Measurements from ENCODE around the gene GUSB.

DNA sequence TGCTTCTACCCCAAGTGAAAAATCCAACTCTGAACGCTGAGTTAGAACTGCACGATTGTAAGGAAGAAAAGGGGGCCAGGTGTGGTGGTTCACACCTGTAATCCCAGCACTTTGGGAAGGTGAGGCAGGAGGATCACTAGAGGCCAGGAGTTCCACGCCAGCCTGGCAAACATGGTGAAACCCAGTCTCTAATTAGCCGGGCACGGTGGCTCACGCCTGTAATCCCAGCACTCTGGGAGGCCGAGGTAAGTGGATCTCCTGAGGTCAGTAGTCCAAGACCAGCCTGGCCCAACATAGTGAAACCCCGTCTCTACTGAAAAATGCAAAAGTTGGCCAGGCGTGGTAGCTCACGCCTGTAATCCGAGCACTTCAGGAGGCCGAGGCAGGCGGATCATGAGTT is 9.0 kb downstream of the GUSB start:
- TF ChIP-seq, protein P1, sequence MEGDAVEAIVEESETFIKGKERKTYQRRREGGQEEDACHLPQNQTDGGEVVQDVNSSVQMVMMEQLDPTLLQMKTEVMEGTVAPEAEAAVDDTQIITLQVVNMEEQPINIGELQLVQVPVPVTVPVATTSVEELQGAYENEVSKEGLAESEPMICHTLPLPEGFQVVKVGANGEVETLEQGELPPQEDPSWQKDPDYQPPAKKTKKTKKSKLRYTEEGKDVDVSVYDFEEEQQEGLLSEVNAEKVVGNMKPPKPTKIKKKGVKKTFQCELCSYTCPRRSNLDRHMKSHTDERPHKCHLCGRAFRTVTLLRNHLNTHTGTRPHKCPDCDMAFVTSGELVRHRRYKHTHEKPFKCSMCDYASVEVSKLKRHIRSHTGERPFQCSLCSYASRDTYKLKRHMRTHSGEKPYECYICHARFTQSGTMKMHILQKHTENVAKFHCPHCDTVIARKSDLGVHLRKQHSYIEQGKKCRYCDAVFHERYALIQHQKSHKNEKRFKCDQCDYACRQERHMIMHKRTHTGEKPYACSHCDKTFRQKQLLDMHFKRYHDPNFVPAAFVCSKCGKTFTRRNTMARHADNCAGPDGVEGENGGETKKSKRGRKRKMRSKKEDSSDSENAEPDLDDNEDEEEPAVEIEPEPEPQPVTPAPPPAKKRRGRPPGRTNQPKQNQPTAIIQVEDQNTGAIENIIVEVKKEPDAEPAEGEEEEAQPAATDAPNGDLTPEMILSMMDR (IDR thresholded peaks at IDR 0.05) = no peak
- TF ChIP-seq EP300 (IDR thresholded peaks at IDR 0.05) (no peak), POLR2A (IDR thresholded peaks at IDR 0.05) (no peak)

Measured in ovary (tissue), 3 donors.